HUES64 (cell line): ENCODE measurements around the gene DST.

Experiments
- H3K27ac ChIP-seq: 2 replicates; pipeline ENCODE4 v1.7.0; 2013; ENCODE audit warnings: low read depth, low read length, inconsistent platforms
- H3K27me3 ChIP-seq: 2 replicates; pipeline ENCODE4 v1.6.1; 2013; ENCODE audit warnings: mild to moderate bottlenecking, low read length; ENCODE audit not compliant: insufficient read depth
- H3K36me3 ChIP-seq: 2 replicates; pipeline ENCODE4 v1.6.1; 2013; ENCODE audit warnings: mild to moderate bottlenecking, low read length; ENCODE audit not compliant: insufficient read depth
- H3K4me1 ChIP-seq: 2 replicates; pipeline ENCODE4 v1.6.1; 2013; ENCODE audit warnings: mild to moderate bottlenecking, low read length, moderate library complexity; ENCODE audit not compliant: insufficient read depth
- H3K4me3 ChIP-seq: 2 replicates; pipeline ENCODE4 v1.5.1; 2013; ENCODE audit warnings: mild to moderate bottlenecking, low read length, moderate library complexity
- H3K9ac ChIP-seq: 2 replicates; pipeline ENCODE4 v1.6.1; 2013; ENCODE audit warnings: mild to moderate bottlenecking, low read depth, low read length
- H3K9me3 ChIP-seq: 2 replicates; pipeline ENCODE4 v1.6.1; 2013; ENCODE audit warnings: low read depth, low read length; ENCODE audit not compliant: insufficient read depth
- WGBS: fragments of 150-250, 120-280 bp; methylation state at CpG from one replicate; pipeline ENCODE4 v1.1.7; 2013; ENCODE audit warnings: missing lambda C conversion rate; 5-methylcytosine and 5-hydroxymethylcytosine counted together

DST gene

GRCh38 chr6:56489559-56489958 is 153.1 kb downstream of the DST start:
- H3K36me3 ChIP-seq, result peaks cover 93% of the 10 kb centered on the region
- no peaks in the 10 kb centered on the region for H3K9me3 ChIP-seq
- H3K27ac ChIP-seq, result no peak overlapping the region
- H3K27me3 ChIP-seq, result no peaks in the 10 kb centered on the region
- H3K4me1 ChIP-seq, result no peaks in the 10 kb centered on the region
- H3K9ac ChIP-seq, result no peak overlapping the region
- H3K4me3 ChIP-seq, result no peak overlapping the region

DNA sequence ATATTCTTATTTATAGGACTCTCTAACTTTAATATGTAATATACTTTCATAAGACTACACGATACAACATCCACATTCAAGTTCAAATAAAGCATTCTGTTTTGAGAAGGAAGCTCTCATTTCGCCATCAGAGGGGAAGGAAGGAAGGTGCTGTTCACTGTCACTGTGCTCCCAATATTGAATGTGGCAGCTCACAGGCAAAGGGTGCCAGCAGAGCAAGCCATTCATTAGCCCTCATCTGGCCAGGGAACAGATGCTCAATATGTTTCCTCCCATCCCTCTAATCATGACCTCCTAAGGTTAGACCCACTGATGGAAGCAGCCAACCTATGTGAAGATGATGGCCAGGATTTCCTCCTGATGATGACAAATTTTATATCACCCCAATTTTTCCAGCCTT is 154.4 kb downstream of the DST start:
- peaks cover 91% of the 10 kb centered on the region for H3K36me3 ChIP-seq
- H3K9me3 ChIP-seq, result no peaks in the 10 kb centered on the region
- no peak overlapping the region for H3K9ac ChIP-seq
- no peak overlapping the region for H3K4me3 ChIP-seq
- H3K27ac ChIP-seq, result no peak overlapping the region
- WGBS, result 97% methylated on average over 2 of the region's 2 CpGs
- H3K4me1 ChIP-seq, result no peaks in the 10 kb centered on the region
- no peaks in the 10 kb centered on the region for H3K27me3 ChIP-seq

DNA sequence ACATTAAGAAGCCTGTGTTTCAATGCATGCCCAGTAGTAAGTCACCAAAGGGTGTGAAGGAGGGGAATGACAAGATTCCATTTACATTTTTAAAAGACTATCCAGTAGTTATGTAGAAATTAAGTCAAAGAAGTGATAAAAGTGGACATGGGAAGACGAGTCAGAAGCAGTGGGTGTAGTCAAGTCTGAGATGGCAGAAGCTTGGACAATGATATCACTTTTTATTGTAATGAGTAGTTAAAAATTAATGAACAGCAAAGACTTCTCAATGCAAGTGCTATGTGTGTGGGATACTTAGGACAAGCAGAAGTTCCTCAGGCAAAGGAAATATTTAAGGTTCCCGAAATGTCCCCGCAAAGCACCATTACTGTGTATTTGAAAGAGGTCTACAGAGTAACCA is 156.0 kb downstream of the DST start:
- Histone ChIP-seq H3K9me3 (no peaks in the 10 kb centered on the region), H3K27me3 (no peaks in the 10 kb centered on the region), H3K4me1 (no peaks in the 10 kb centered on the region), H3K36me3 (peaks cover 91% of the 10 kb centered on the region), H3K27ac (no peak overlapping the region), H3K4me3 (no peak overlapping the region), H3K9ac (no peak overlapping the region)
- 92% methylated on average over 3 of the region's 3 CpGs for WGBS

DNA sequence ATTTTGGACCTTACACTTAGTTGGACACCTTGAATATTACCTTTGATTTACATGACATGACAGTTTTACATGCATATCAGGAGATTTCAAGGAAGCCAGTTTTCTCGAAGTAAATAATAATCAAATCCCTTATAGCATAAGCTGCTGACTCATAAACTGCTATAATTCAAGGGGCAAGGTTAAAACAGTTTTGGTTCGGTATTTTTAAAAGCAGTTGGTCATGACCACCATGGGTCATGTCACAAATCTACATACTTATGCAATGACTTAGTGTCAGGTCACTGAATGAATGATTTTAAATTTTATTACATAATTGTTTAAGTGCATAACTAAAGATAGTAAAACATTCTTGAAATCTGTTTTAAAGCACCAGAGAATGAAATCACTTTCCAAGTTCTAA is 158.0 kb downstream of the DST start:
- H3K4me1 ChIP-seq, result no peaks in the 10 kb centered on the region
- no peaks in the 10 kb centered on the region for H3K27me3 ChIP-seq
- peaks cover 91% of the 10 kb centered on the region for H3K36me3 ChIP-seq
- 100% methylated on average over 2 of the region's 2 CpGs for WGBS
- no peak overlapping the region for H3K27ac ChIP-seq
- peaks cover 5% of the 10 kb centered on the region; the same call in 1 of the 2 replicates for H3K9me3 ChIP-seq
- no peak overlapping the region for H3K4me3 ChIP-seq
- no peak overlapping the region for H3K9ac ChIP-seq

DNA sequence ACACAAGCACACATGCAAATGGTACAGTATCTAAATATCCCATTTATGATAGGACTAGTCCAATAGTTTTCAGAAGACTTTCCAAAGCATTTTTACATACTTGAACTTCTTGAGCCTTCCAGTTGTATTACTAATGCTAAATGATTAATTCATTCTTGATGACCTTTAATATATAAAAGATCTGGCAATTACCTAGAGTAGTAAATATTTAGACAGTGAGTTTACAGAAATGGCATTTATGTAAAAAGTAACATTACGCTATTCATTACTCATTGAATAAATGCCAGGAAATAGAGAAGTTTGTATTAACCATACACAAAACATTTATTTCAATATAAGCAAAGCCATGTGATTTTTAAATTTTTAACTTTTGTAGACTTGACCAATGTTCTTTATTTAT is 158.8 kb downstream of the DST start:
- no peaks in the 10 kb centered on the region for H3K27me3 ChIP-seq
- no CpG with 5 or more reads among the region's 1 CpG for WGBS
- no peak overlapping the region for H3K27ac ChIP-seq
- peaks cover 9% of the 10 kb centered on the region; the same call in 1 of the 2 replicates for H3K9me3 ChIP-seq
- no peaks in the 10 kb centered on the region for H3K4me1 ChIP-seq
- peaks cover 91% of the 10 kb centered on the region for H3K36me3 ChIP-seq
- no peak overlapping the region for H3K4me3 ChIP-seq
- H3K9ac ChIP-seq, result no peak overlapping the region

- Histone ChIP-seq H3K4me3 (no peak overlapping the region), H3K36me3 (peaks cover 91% of the 10 kb centered on the region), H3K27me3 (no peaks in the 10 kb centered on the region), H3K27ac (no peak overlapping the region), H3K4me1 (no peaks in the 10 kb centered on the region), H3K9ac (no peak overlapping the region), H3K9me3 (peaks cover 9% of the 10 kb centered on the region; the same call in 1 of the 2 replicates)
- 92% methylated on average over 8 of the region's 8 CpGs for WGBS
Observed at GRCh38 chr6:56482525-56482924, 160.2 kb downstream of the DST start.

DNA sequence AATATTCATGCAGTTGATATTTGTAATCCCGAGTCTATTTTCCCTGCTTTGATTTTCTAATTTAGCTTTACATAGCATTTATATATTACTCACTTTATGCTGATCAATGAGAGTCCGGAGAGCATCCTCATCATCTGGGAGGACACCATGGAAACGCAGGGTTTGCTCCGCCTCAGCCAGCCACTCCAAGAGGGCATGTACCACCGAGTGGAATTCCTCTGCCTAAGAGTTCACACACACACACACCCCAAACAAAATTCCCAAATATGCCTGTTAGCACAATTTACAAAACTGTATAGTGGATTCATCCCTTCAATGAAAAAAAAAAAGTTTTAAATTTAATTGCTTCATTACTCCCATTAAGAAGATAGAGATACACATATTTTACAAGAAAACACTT is 160.7 kb downstream of the DST start:
- Histone ChIP-seq H3K4me3 (no peak overlapping the region), H3K27ac (no peak overlapping the region), H3K9ac (no peak overlapping the region), H3K9me3 (peaks cover 9% of the 10 kb centered on the region; the same call in 1 of the 2 replicates), H3K27me3 (no peaks in the 10 kb centered on the region), H3K36me3 (peaks cover 91% of the 10 kb centered on the region), H3K4me1 (no peaks in the 10 kb centered on the region)
- WGBS, result 93% methylated on average over 5 of the region's 5 CpGs

GRCh38 chr6:56480654-56481337 is 161.9 kb downstream of the DST start:
- H3K4me1 ChIP-seq, result no peaks in the 10 kb centered on the region
- no peak overlapping the region for H3K27ac ChIP-seq
- no peak overlapping the region for H3K4me3 ChIP-seq
- H3K36me3 ChIP-seq, result peaks cover 95% of the 10 kb centered on the region
- H3K9me3 ChIP-seq, result peaks cover 9% of the 10 kb centered on the region; the same call in 1 of the 2 replicates
- no peak overlapping the region for H3K9ac ChIP-seq
- H3K27me3 ChIP-seq, result no peaks in the 10 kb centered on the region
- 97% methylated on average over 2 of the region's 4 CpGs for WGBS

- H3K27me3 ChIP-seq, result no peaks in the 10 kb centered on the region
- H3K9me3 ChIP-seq, result peaks cover 9% of the 10 kb centered on the region; the same call in 1 of the 2 replicates
- H3K27ac ChIP-seq, result no peak overlapping the region
- H3K4me3 ChIP-seq, result no peak overlapping the region
- H3K9ac ChIP-seq, result no peak overlapping the region
- no peaks in the 10 kb centered on the region for H3K4me1 ChIP-seq
- H3K36me3 ChIP-seq, result peaks cover 95% of the 10 kb centered on the region
Observed at GRCh38 chr6:56480246-56480645, 162.4 kb downstream of the DST start.

DNA sequence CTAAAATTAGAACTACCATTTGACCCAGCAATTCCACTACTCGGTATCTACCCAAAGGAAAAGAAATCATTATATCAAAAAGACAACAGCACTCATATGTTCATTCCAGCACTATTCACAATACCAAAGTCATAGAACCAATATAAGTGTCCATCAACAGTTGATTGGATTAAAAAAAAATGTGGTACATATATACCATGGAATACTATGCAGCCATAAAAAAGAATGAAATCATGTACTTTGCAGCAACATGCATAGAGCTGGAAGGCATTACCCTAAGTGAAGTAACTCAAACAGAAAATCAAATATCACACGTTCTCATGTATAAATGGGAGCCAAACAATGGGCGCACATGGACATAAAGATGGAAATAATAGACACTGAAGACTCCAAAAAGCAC is 163.3 kb downstream of the DST start:
- H3K4me1 ChIP-seq, result no peaks in the 10 kb centered on the region
- peaks cover 9% of the 10 kb centered on the region; the same call in 1 of the 2 replicates for H3K9me3 ChIP-seq
- peaks cover 95% of the 10 kb centered on the region for H3K36me3 ChIP-seq
- no peak overlapping the region for H3K4me3 ChIP-seq
- WGBS, result 97% methylated on average over 3 of the region's 3 CpGs
- H3K27ac ChIP-seq, result no peak overlapping the region
- no peaks in the 10 kb centered on the region for H3K27me3 ChIP-seq
- H3K9ac ChIP-seq, result no peak overlapping the region

GRCh38 chr6:56478202-56478601 is 164.5 kb downstream of the DST start:
- peaks cover 95% of the 10 kb centered on the region for H3K36me3 ChIP-seq

GRCh38 chr6:56477241-56477640 is 165.4 kb downstream of the DST start:
- no peak overlapping the region for H3K9ac ChIP-seq
- peaks cover 9% of the 10 kb centered on the region; the same call in 1 of the 2 replicates for H3K9me3 ChIP-seq
- no peaks in the 10 kb centered on the region for H3K27me3 ChIP-seq
- H3K36me3 ChIP-seq, result peaks cover 95% of the 10 kb centered on the region
- no peak overlapping the region for H3K27ac ChIP-seq
- WGBS, result 97% methylated on average over 5 of the region's 5 CpGs
- H3K4me3 ChIP-seq, result no peak overlapping the region
- H3K4me1 ChIP-seq, result no peaks in the 10 kb centered on the region

More at GRCh38 chr6:56478202-56478601, 164.5 kb downstream of the DST start:
- no peaks in the 10 kb centered on the region for H3K27me3 ChIP-seq
- H3K9me3 ChIP-seq, result peaks cover 9% of the 10 kb centered on the region; the same call in 1 of the 2 replicates
- H3K4me1 ChIP-seq, result no peaks in the 10 kb centered on the region
- no peak overlapping the region for H3K9ac ChIP-seq
- whole genome bisulfite sequencing, result 92% methylated on average over 1 of the region's 1 CpG
- no peak overlapping the region for H3K4me3 ChIP-seq
- H3K27ac ChIP-seq, result no peak overlapping the region
